ENCODE data around the gene DVL3.

- TF ChIP-seq RNF2 (IDR thresholded peaks at IDR 0.05; ENCODE audit: borderline replicate concordance, low read depth) (no peak), JUNB (IDR thresholded peaks at IDR 0.05) (no peak), POLR2A (IDR thresholded peaks at IDR 0.05; ENCODE audit: low read length) (no peak), RFX5 (IDR thresholded peaks at IDR 0.05) (no peak), USF2 (IDR thresholded peaks at IDR 0.05) (no peak), EP300 (IDR thresholded peaks at IDR 0.05) (no peak), RAD21 (conservative IDR thresholded peaks at IDR 0.05 in 1 of 2, IDR thresholded peaks at IDR 0.05 in 1 of 2) (no peak), PBX3 (IDR thresholded peaks at IDR 0.05) (no peak), HOXB5 (CRISPR knock-in tag; IDR thresholded peaks at IDR 0.05) (no peak), CTCF (IDR thresholded peaks at IDR 0.05) (no peak), KDM1A (IDR thresholded peaks at IDR 0.05; ENCODE audit: low read depth) (no peak), TP53 (CRISPR knock-in tag; IDR thresholded peaks at IDR 0.05) (no peak), MAX (IDR thresholded peaks at IDR 0.05) (no peak), ZNF302 (CRISPR knock-in tag; IDR thresholded peaks at IDR 0.05) (no peak)
These were observed 32.9 kb downstream of the DVL3 start for GRCh38 chr3:184188080-184188479.

All from A549 (cell line).